NCI-H1694 (cell line): ENCODE measurements around the gene MFSD1.

Experiments
- DNase-seq: peaks from one replicate; lab custom pipeline; 2025; lab: John Stamatoyannopoulos, UW

Gene MFSD1

DNA sequence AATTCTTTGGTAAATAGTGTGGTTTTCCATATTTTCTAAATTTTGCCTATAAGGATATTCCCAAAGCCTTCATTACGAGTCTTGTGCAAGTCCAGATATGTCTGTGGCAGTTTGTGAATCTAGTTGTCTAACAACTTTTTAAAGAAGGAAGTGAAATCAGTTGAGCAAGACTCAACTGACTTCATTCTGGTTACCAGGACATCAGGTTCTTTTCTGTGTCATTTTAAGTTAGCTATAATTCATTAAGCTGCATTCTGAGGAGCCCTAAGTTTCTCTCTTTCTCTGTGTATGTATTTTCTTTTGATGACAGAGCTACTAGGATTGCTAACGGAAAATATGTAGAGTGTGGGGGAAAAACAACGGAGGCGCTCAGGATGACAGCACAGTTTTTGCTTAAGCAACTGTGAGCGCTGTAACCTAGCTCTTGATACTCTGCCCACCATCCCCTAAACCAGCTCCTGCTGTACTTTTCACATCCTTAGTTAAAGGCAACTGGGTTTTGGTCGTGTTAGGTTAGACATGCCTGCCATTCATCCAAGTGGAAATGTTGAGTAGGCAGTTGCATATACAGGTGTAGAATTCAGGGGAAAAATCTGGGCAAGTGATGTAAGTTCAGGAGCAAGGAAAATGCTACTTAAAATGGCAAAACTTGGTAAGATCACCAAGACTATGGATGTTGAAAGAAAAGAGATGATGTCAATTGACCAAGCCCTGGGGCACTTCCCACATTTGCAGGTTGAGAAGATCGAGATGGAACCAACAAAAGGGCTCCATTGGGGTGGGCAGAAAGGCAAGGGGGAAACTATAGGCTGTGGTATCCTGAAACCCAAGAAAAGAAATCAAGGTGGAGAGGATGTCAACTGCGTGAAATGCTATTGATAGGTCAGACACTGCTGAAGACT lies 9.2 kb downstream of the MFSD1 start:
- no peak for DNase-seq

DNA sequence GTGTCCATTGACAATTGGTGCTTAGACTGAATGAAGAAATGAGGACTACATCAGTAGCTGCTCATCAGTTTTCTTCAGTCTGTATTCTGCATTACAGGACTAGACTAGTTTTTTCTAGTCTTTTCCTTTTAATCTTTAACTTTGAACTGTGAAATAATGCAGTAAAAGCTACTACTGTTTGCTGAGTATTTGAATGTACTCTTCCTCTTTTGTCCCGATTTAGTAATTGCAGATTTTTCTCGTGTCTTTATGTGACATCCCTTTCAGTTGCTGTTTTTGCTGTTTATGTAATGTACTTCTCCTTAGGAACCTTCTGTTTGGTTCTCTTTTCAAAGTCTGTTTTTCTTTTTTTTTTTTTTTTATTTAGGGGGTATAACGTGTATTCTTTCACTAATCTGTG lies 17.4 kb downstream of the MFSD1 start:
- no peak for DNase-seq

DNA sequence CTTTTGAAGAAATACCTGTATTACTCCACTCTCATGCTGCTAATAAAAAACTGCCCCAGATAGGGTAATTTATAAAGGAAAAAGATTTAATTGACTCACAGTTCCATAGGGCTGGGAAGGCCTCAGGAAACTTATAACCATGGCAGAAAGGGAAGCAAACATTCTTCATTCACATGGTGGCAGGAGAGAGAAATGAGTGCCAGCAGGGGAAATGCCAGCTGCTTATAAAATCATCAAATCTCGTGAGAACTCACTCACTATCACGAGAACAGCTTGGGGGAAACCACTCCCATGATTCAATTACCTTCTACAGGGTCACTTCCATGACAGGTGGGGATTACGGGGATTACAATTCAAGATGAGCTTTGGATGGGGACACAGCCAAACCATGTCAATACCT lies 18.7 kb downstream of the MFSD1 start:
- no peak for DNase-seq

DNA sequence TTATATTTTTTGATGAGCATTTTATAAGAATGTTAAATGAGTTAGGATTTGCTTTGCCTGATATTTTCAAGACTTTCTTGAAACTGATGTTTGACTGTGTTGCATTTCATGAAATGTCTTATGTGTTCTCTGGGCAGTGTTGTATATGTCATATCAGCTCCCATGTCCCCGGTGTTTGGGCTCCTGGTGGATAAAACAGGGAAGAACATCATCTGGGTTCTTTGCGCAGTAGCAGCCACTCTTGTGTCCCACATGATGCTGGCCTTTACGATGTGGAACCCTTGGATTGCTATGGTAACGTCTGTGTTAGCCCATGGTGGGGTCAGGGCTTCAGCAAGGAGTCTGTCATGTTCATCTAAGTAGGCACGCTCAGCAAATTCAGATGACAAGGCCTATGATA lies 20.0 kb downstream of the MFSD1 start:
- DNase-seq = no peak

DNA sequence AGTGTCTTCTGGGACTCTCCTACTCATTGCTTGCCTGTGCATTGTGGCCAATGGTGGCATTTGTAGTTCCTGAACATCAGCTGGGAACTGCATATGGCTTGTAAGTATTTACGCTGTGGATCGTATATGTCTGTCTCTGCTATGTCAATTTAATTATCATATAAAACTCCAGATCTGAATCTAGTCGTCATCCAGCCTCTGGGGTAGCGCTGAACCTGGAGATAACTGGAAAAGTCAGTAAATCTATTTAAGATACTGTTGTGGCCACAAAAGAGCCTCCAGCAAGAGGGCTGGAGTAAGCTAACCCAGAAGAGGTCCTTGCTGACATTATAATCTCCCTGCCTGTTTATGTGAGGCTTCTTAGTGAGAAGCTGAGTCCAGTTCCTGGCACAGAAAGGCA lies 21.6 kb downstream of the MFSD1 start:
- no peak for DNase-seq

DNA sequence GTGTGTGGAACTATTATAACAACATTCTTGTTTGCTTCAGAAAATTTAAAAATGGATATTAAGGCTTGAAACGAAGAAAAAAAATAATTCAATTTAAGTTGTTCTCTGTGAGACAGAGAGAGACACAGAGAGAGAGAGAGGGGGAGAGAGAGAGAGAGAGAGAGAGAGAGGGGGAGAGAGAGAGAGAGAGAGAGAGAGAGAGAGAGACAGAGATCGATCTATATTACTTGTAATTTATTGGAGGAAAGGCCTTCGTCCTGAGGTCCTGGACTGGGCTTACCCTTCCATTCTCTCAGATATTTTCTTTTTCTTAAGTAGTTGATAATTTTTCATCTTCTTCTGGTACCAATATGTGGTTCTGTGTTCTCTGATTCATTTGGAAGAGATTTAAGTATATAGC lies 25.9 kb downstream of the MFSD1 start:
- DNase-seq = no peak

GRCh38 chr3:158830391-158830790 lies 28.5 kb downstream of the MFSD1 start:
- no peak for DNase-seq

DNA sequence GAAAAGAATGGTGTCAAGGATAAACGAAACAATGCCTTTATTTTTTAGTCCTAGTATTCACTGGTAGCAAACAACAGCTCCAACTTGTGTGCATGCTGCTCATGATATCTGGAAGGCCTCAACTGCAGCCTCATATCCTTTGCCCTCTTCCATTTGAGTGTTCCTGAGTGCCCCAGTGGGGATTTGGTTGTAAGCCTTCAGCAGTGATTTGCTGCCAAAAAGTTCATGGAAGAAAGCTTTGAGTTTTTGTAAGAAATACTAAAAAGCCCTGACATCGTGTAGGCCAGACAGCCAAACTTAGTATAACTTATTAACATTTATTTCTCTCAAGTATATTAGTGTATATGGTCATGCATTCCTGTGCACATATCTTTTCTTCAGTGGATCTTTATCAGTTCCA lies 30.0 kb downstream of the MFSD1 start:
- DNase-seq = no peak

DNA sequence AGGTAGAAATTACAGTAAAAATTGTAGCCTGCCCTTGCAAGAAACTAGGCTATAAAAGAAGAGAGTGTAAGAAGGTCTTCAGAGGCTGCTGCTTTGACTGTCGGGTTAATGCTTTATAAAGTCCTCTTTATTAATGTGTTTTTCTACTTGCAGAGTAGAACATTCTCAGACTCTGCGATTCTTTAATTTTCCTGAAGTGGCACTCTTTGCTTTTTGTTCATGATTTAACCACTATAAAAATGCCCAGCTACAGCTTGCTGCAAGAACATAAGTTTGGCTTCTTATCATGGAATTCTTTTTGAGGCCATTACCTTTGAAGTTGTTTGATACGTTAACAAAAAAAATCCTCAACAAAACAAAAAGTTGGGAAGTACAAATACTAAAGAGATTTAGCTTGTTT lies 33.8 kb downstream of the MFSD1 start:
- no peak for DNase-seq

GRCh38 chr3:158836312-158836711 lies 34.5 kb downstream of the MFSD1 start:
- DNase-seq = no peak

GRCh38 chr3:158837240-158837639 lies 35.4 kb downstream of the MFSD1 start:
- no peak for DNase-seq

DNA sequence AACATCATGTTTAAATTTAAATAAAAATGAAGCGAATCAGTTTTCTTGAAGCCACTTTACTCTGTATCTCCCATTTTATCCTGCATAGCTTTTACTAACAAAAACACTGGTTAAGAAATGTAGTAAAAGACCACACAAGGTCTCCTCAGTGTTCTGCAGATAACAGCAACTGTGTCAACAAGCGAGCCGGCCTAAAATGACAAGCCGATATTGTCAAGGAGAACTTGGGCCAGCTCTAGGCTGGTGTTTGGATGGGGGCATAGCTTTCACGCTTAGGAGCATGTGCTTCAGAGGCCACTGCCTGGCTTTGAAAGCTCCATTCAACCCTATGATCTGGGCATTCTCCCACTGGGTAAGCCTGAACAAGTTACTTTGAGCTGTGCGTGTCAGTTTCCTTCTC lies 38.1 kb downstream of the MFSD1 start:
- no peak for DNase-seq

DNA sequence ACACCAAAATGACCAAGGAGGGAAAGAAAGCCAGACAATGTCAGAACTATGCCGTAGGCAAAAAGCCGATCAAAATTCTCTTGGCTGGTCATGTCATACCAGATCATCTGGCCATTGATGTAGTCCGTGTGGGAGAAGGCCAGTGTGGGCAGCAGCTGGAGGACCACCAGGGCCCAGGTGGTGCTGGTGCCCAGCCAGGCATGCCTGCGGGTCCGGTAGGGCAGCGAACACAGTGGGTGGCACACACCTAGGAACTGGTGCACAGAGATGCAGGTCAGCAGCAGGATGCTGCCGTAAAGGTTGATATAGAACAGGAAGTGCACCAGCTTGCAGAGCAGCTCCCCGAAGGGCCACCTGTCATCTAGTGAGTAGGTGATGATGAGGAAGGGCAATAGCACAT lies 39.5 kb downstream of the MFSD1 start:
- no peak for DNase-seq

- DNase-seq = no peak
These were observed 41.1 kb downstream of the MFSD1 start for GRCh38 chr3:158842976-158843375.

DNA sequence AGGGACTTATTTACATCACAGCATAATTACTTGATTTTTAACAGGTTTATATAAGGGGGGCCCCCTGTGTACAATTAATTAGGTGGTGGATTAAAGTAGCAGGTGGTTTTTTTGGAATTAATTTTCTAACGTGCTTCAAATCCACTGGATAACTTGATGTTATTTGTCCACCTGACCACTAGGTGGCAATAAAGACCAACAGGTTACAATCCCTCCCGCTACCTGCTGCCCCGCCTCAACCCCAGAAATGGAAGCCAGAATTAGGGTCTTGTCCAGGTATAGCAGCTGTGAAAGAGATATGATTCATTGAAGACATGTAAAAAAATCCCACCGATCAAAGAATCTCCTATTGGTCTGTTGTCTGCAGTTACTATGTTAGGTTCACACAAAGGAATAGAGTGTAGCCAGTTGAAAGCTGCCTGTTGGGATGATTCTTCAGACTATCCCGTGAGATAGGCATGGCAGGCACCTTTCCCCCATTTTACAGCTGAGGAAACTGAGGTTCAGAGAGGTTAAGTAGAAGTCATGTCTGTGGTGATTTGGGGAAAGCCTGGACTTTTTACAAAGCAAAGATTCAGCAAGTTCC lies 44.0 kb downstream of the MFSD1 start:
- DNase-seq = peak; percentile 24

- DNase-seq = no peak
These were observed 45.1 kb downstream of the MFSD1 start for GRCh38 chr3:158846803-158847451.

- DNase-seq = no peak
These were observed 45.6 kb downstream of the MFSD1 start for GRCh38 chr3:158847452-158847821.

DNA sequence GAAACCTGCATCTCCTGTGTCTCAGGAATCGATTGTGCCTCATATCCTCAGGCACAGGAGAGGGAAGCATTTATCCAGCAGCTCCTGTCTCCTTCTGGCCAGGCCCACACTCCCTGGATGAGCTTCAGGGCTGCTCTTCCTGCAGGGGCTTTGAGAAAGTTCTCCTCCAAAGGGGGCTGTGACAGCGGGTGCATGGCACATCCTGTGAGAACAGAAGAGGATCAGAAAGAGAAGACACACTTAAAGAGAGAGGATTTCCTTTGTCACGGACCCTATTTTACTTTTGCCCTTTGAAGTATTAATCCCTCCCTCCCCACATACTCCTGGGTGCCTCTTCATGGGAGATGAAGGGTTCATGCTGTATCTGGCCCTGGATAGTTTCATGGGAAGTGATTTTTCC lies 46.0 kb downstream of the MFSD1 start:
- DNase-seq = no peak

DNA sequence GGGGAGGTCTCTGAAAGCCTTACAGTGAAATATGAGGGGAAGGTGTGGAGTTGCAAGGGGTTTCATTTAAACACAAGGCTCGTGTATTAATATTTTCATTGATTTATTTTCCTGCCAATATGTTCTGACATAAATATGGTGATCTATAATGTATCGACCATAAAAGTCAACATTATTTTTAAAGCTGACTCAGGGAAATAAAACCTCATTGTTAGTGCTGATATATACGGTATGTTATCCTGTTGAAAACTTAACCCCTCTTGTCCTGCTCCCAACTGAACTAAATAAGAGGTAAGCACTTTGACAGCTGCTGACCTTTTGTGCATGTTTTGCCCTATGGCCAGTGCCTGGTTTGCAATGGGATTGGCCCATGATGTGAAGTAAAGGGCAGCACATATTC lies 47.9 kb downstream of the MFSD1 start:
- DNase-seq = no peak

- no peak for DNase-seq
These were observed 57.5 kb downstream of the MFSD1 start for GRCh38 chr3:158859362-158859761.

- DNase-seq = no peak
These were observed 61.4 kb downstream of the MFSD1 start for GRCh38 chr3:158863247-158863646.

GRCh38 chr3:158864492-158864891 lies 62.6 kb downstream of the MFSD1 start:
- DNase-seq = no peak

GRCh38 chr3:158875700-158876099 lies 73.8 kb downstream of the MFSD1 start:
- DNase-seq = no peak
